PC-9 (cell line): Measurements from ENCODE around the gene PHF23. TPM values are rescaled to one million over a fixed set of nuclear protein-coding genes. Genes with fewer than 3 reads are reported as not detected.

ENCODE experiments used
- BruUV-seq: library from RNA; stranded (reverse); fragments of 400-500 nt; replicated peaks from 2 replicates; lab custom pipeline; 2021; lab: Mats Ljungman, UMichigan
- CTCF ChIA-PET: fragments of 300-600 bp; sonication (Branson Sonifier 250); formaldehyde crosslinking; loops from one replicate; lab custom pipeline; 2022; ENCODE audit warnings: antibody characterized with exemption; lab: Charles Lee
- POLR2A ChIA-PET: fragments of 300-600 bp; sonication (Branson Sonifier 250); formaldehyde crosslinking; loops from one replicate; lab custom pipeline; 2022; ENCODE audit warnings: antibody characterized with exemption; ENCODE audit not compliant: unreplicated experiment; lab: Charles Lee
- DNase-seq, 2 experiments: peaks; one replicate each; pipeline versions ENCODE4 v3.0.0 to v3.0.0-alpha.2; 2015 to 2022; ENCODE audit warnings: mixed read lengths in 1 of 2
- H2AFZ ChIP-seq: fragments of 200-600 bp; sonication (generic); 2 replicates; pipeline ENCODE4 v1.8.1; 2017; ENCODE audit warnings: antibody characterized with exemption
- H3F3A ChIP-seq: fragments of 200-600 bp; sonication (generic); 2 replicates; pipeline ENCODE4 v1.8.1; 2017; ENCODE audit warnings: antibody characterized with exemption, mild to moderate bottlenecking, low read depth; ENCODE audit not compliant: insufficient read depth
- H3K27ac ChIP-seq: fragments of 200-600 bp; sonication (generic); 2 replicates; pipeline ENCODE4 v1.6.1; 2016; ENCODE audit warnings: mixed run types
- H3K27me3 ChIP-seq: fragments of 200-600 bp; sonication (generic); 2 replicates; pipeline ENCODE4 v1.6.1; 2016; ENCODE audit warnings: low read depth, mixed run types; ENCODE audit not compliant: insufficient read depth
- H3K36me3 ChIP-seq: fragments of 200-600 bp; sonication (generic); 2 replicates; pipeline ENCODE4 v1.6.1; 2016; ENCODE audit warnings: low read depth, mixed run types
- H3K4me1 ChIP-seq: fragments of 200-600 bp; sonication (generic); replicated peaks from 2 replicates; pipeline ENCODE4 v1.6.1; 2016; ENCODE audit warnings: mixed run types; ENCODE audit not compliant: insufficient read depth
- H3K4me2 ChIP-seq: fragments of 200-600 bp; sonication (generic); 2 replicates; pipeline ENCODE4 v1.6.1; 2017; ENCODE audit warnings: mixed run types
- H3K4me3 ChIP-seq: fragments of 200-600 bp; sonication (generic); 2 replicates; pipeline ENCODE4 v1.6.1; 2016; ENCODE audit warnings: mixed run types
- H3K79me2 ChIP-seq: fragments of 200-600 bp; sonication (generic); 2 replicates; pipeline ENCODE4 v1.6.1; 2017; ENCODE audit warnings: low read depth, mixed run types
- H3K9me2 ChIP-seq: fragments of 200-600 bp; sonication (generic); 2 replicates; pipeline ENCODE4 v1.8.1; 2017; ENCODE audit warnings: mild to moderate bottlenecking; ENCODE audit not compliant: insufficient read depth
- H3K9me3 ChIP-seq: fragments of 200-600 bp; sonication (generic); 2 replicates; pipeline ENCODE4 v1.8.1; 2016; ENCODE audit warnings: low read depth; ENCODE audit not compliant: insufficient read depth
- H4K20me1 ChIP-seq: fragments of 200-600 bp; sonication (generic); 2 replicates; pipeline ENCODE4 v1.8.1; 2017; ENCODE audit not compliant: insufficient read depth
- EZH2 ChIP-seq: fragments of 200-600 bp; sonication (generic); IDR thresholded peaks from 2 replicates; pipeline ENCODE4 v1.8.0; 2017; ENCODE audit warnings: antibody characterized with exemption, low read depth
- intact Hi-C: fragments of 100-400 bp; cut with micrococcal nuclease; formaldehyde crosslinking; loops from one replicate; pipeline ENCODE4 v1.10.0; 2022; ENCODE audit not compliant: unreplicated experiment
- total RNA-seq: library from RNA; stranded (reverse); gene quantifications from 2 replicates; pipeline ENCODE4 v1.2.3, GENCODE V29; 2021
- TF ChIP-seq, protein P1 (sequence below): fragments of 200-600 bp; sonication (generic); conservative IDR thresholded peaks from 2 replicates; pipeline ENCODE4 v1.6.1; 2017; ENCODE audit warnings: mixed run types, antibody characterized with exemption, mild to moderate bottlenecking, moderate library complexity

The PHF23 gene
- total RNA-seq, 1 experiment from 2014 or later: 64.5 TPM

GRCh38 chr17:7262192-7262934, 23.1 kb upstream of the PHF23 start, which contains the start of gene CLDN7:
Gene CLDN7, minus strand, starts transcription at chr17:7262478. Its CDS starts 435 bp downstream, at chr17:7262043.
- H3K27me3 ChIP-seq: no peaks in the 10 kb centered on the region
- peak within 1 kb of the TSS; percentile 100 for H3K27ac ChIP-seq
- CTCF ChIA-PET: interaction anchor here (0.7 to 1.5 kb wide), 2 partner anchors 11 to 298 kb away, joined by 3 read pairs; partner anchors contain the start of gene CTDNEP1
- H3K4me2 ChIP-seq: peak within 1 kb of the TSS; percentile 98
- H3F3A ChIP-seq: peaks cover 70% of the 10 kb centered on the region
- TF ChIP-seq, protein P1, sequence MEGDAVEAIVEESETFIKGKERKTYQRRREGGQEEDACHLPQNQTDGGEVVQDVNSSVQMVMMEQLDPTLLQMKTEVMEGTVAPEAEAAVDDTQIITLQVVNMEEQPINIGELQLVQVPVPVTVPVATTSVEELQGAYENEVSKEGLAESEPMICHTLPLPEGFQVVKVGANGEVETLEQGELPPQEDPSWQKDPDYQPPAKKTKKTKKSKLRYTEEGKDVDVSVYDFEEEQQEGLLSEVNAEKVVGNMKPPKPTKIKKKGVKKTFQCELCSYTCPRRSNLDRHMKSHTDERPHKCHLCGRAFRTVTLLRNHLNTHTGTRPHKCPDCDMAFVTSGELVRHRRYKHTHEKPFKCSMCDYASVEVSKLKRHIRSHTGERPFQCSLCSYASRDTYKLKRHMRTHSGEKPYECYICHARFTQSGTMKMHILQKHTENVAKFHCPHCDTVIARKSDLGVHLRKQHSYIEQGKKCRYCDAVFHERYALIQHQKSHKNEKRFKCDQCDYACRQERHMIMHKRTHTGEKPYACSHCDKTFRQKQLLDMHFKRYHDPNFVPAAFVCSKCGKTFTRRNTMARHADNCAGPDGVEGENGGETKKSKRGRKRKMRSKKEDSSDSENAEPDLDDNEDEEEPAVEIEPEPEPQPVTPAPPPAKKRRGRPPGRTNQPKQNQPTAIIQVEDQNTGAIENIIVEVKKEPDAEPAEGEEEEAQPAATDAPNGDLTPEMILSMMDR: no peak; the same call in 1 of the 2 replicates
- TF ChIP-seq EZH2: no peak
- POLR2A ChIA-PET: interaction anchor here (0.6 kb wide), 2 partner anchors 21 to 142 kb away, joined by 3 read pairs; partner anchors contain the start of gene TMEM256
- H3K9me3 ChIP-seq: no peaks in the 10 kb centered on the region
- H3K4me3 ChIP-seq: peak within 1 kb of the TSS; percentile 97
- intact Hi-C loops: loop anchor here (1.0 to 5.0 kb wide), 8 partner anchors 10 to 580 kb away; partner anchors contain the start of genes EIF5A, ELP5, POLR2A and SLC35G6
- peak within 1 kb of the TSS; percentile 49 for H2AFZ ChIP-seq
- H3K36me3 ChIP-seq: peaks cover 29% of the 10 kb centered on the region
- DNase-seq: peak; percentile 95 to 99
- H3K4me1 ChIP-seq: peaks cover 40% of the 10 kb centered on the region
- peaks cover 57% of the 10 kb centered on the region for H3K79me2 ChIP-seq
- H4K20me1 ChIP-seq: peaks cover 25% of the 10 kb centered on the region
- BruUV-seq: no TSS peak
- H3K9me2 ChIP-seq: no peaks in the 10 kb centered on the region

- H3F3A ChIP-seq: peaks cover 78% of the 10 kb centered on the region
- H3K4me1 ChIP-seq: peaks cover 40% of the 10 kb centered on the region
These were observed 22.3 kb upstream of the PHF23 start for GRCh38 chr17:7261379-7262191.

More at GRCh38 chr17:7261379-7262191, 22.3 kb upstream of the PHF23 start:
- H3K27me3 ChIP-seq: no peaks in the 10 kb centered on the region
- DNase-seq: no peak
- ChIA-PET POLR2A (no interaction called here), CTCF (interaction anchor here (0.7 kb wide), 1 partner anchor 20 kb away, joined by 3 read pairs; no protein-coding TSS in a partner anchor)
- H2AFZ ChIP-seq: no peak overlapping the region
- peak overlapping the region; percentile 97 for H3K4me3 ChIP-seq
- H3K9me3 ChIP-seq: no peaks in the 10 kb centered on the region
- H3K27ac ChIP-seq: peak overlapping the region; percentile 100
- H3K36me3 ChIP-seq: peaks cover 30% of the 10 kb centered on the region
- peak overlapping the region; percentile 98 for H3K4me2 ChIP-seq
- H4K20me1 ChIP-seq: peaks cover 25% of the 10 kb centered on the region
- intact Hi-C loops: loop anchor here (1.0 to 5.0 kb wide), 9 partner anchors 9 to 581 kb away; partner anchors contain the start of genes EIF5A, ELP5, POLR2A and SLC35G6
- no peaks in the 10 kb centered on the region for H3K9me2 ChIP-seq
- TSS peak; percentile 52 for BruUV-seq
- peaks cover 62% of the 10 kb centered on the region for H3K79me2 ChIP-seq
- TF ChIP-seq, protein P1: no peak; the same call in 1 of the 2 replicates
- TF ChIP-seq EZH2: no peak
